ENCODE measurements around the gene HMCN2. TPM values are rescaled to one million over a fixed set of nuclear protein-coding genes. Genes with fewer than 3 reads are reported as not detected.

HMCN2 gene
- total and polyA plus RNA-seq, 2 donors (not counting 3 experiments of a cell fraction or from before 2014, with no cell fraction given), result 0.04 to 0.24 TPM

- H3K36me3 ChIP-seq (ENCODE audit: control insufficient read depth in 2 of 2, extremely low read depth in 1 of 2, insufficient read depth in 2 of 2, low read length in 2 of 2), result no peaks in the 10 kb centered on the region
- no peaks in the 10 kb centered on the region for H4K20me1 ChIP-seq (replicated peaks; ENCODE audit: control insufficient read depth, extremely low read depth, insufficient read depth, low read length)
- no peak overlapping the region for H3K27ac ChIP-seq (ENCODE audit: insufficient read depth, low read depth, low read length)
- TF ChIP-seq POLR2A (IDR thresholded peaks at IDR 0.05; ENCODE audit: low read depth, low read length), result no peak
- no peak for TF ChIP-seq MYC (IDR thresholded peaks at IDR 0.05; ENCODE audit: low read depth, low read length)
- H3K4me2 ChIP-seq (ENCODE audit: insufficient read depth, low read length), result no peak overlapping the region
- H2AFZ ChIP-seq (ENCODE audit: low read depth, low read length), result no peak overlapping the region
- H3K9me3 ChIP-seq (replicated peaks; ENCODE audit: control insufficient read depth, insufficient read depth, low read length), result no peaks in the 10 kb centered on the region
- FAIRE-seq, result no peak
- BruUV-seq (replicated peaks), result no TSS peak
- no peak overlapping the region for H3K9ac ChIP-seq (replicated peaks; ENCODE audit: extremely low read depth, insufficient read depth, low read length)
- peaks cover 30% of the 10 kb centered on the region for H3K4me1 ChIP-seq (ENCODE audit: control insufficient read depth, extremely low read depth, insufficient read depth, low read length)
- H3K4me3 ChIP-seq (replicated peaks in 1 of 3; ENCODE audit: insufficient read depth in 1 of 3, low read depth in 1 of 3, low read length in 3 of 3), result no peak overlapping the region
- dilution Hi-C loops (cut with MboI; ENCODE audit: extremely low pct_ligation_motif_present, low sequenced_read_pairs), result no loop called here
- no peaks in the 10 kb centered on the region for H3K79me2 ChIP-seq (ENCODE audit: control insufficient read depth, insufficient read depth, low read length)
- peaks cover 0 to 2% of the 10 kb centered on the region in 2 experiments for H3K27me3 ChIP-seq (ENCODE audit: control insufficient read depth in 2 of 2, insufficient read depth in 2 of 2, low read length in 2 of 2)
- no peaks in the 10 kb centered on the region for H3K9me1 ChIP-seq (replicated peaks; ENCODE audit: control insufficient read depth, extremely low read depth, insufficient read depth, low read length)
- DNase-seq (ENCODE audit: low read depth, low spot score), result no peak
- CTCF ChIA-PET, result interaction anchor here (0.8 to 2.1 kb wide), 6 partner anchors 9 to 238 kb away, joined by 4 to 13 read pairs (median 6); no protein-coding TSS in a partner anchor
- intact Hi-C loops (cut with micrococcal nuclease), result loop anchor here (5.0 kb wide), 1 partner anchor 393 kb away; no protein-coding TSS in a partner anchor
- POLR2A ChIA-PET, result interaction anchor here (1.0 kb wide), 1 partner anchor 10 kb away, joined by 3 read pairs; no protein-coding TSS in a partner anchor
Observed at GRCh38 chr9:130454096-130454811, 188.7 kb downstream of the HMCN2 start.

- DNase-seq (ENCODE audit: low read depth, low spot score) (no peak), FAIRE-seq (peak; percentile 21)
- no peak overlapping the region for H3K9ac ChIP-seq (replicated peaks; ENCODE audit: extremely low read depth, insufficient read depth, low read length)
- peaks cover 30% of the 10 kb centered on the region for H3K4me1 ChIP-seq (ENCODE audit: control insufficient read depth, extremely low read depth, insufficient read depth, low read length)
- POLR2A ChIA-PET, result no interaction called here
- no peaks in the 10 kb centered on the region for H3K9me3 ChIP-seq (replicated peaks; ENCODE audit: control insufficient read depth, insufficient read depth, low read length)
- intact Hi-C loops (cut with micrococcal nuclease), result loop anchor here (5.0 kb wide), 1 partner anchor 392 kb away; no protein-coding TSS in a partner anchor
- no peak overlapping the region for H2AFZ ChIP-seq (ENCODE audit: low read depth, low read length)
- H3K79me2 ChIP-seq (ENCODE audit: control insufficient read depth, insufficient read depth, low read length), result no peaks in the 10 kb centered on the region
- no peaks in the 10 kb centered on the region for H3K27me3 ChIP-seq (ENCODE audit: control insufficient read depth in 2 of 2, insufficient read depth in 2 of 2, low read length in 2 of 2)
- dilution Hi-C loops (cut with MboI; ENCODE audit: extremely low pct_ligation_motif_present, low sequenced_read_pairs), result no loop called here
- H3K27ac ChIP-seq (ENCODE audit: insufficient read depth, low read depth, low read length), result no peak overlapping the region
- no peaks in the 10 kb centered on the region for H3K36me3 ChIP-seq (ENCODE audit: control insufficient read depth in 2 of 2, extremely low read depth in 1 of 2, insufficient read depth in 2 of 2, low read length in 2 of 2)
- no peak for TF ChIP-seq GATA2 (IDR thresholded peaks at IDR 0.05; ENCODE audit: insufficient read depth, insufficient read length, low read depth, low read length)
- no peak for TF ChIP-seq POLR2A (IDR thresholded peaks at IDR 0.05; ENCODE audit: low read depth, low read length)
- no peak for TF ChIP-seq MAX (IDR thresholded peaks at IDR 0.05; ENCODE audit: insufficient read depth, insufficient read length)
- TF ChIP-seq CTCF (IDR thresholded peaks at IDR 0.05; ENCODE audit: extremely low read depth in 1 of 2, insufficient read depth in 1 of 2, low read depth in 1 of 2, low read length in 2 of 2), result no peak
- TF ChIP-seq EZH2 (IDR thresholded peaks at IDR 0.05; ENCODE audit: borderline replicate concordance, low read depth, low read length, severe bottlenecking), result no peak
- TF ChIP-seq FOS (IDR thresholded peaks at IDR 0.05; ENCODE audit: borderline replicate concordance, insufficient read depth, low read length), result no peak
- TF ChIP-seq POLR2AphosphoS5 (IDR thresholded peaks at IDR 0.05; ENCODE audit: insufficient read depth, low read depth, low read length), result no peak
- H3K4me2 ChIP-seq (ENCODE audit: insufficient read depth, low read length), result no peak overlapping the region
- H3K9me1 ChIP-seq (replicated peaks; ENCODE audit: control insufficient read depth, extremely low read depth, insufficient read depth, low read length), result no peaks in the 10 kb centered on the region
- no peak overlapping the region for H3K4me3 ChIP-seq (replicated peaks in 1 of 3; ENCODE audit: insufficient read depth in 1 of 3, low read depth in 1 of 3, low read length in 3 of 3)
- no TSS peak for BruUV-seq (replicated peaks)
- CTCF ChIA-PET, result interaction anchor here (1.1 kb wide), 1 partner anchor 228 kb away, joined by 4 read pairs; no protein-coding TSS in a partner anchor
- H4K20me1 ChIP-seq (replicated peaks; ENCODE audit: control insufficient read depth, extremely low read depth, insufficient read depth, low read length), result no peaks in the 10 kb centered on the region
Observed at GRCh38 chr9:130454812-130455325, 189.3 kb downstream of the HMCN2 start.
